WERI-Rb-1 (cell line): ENCODE results near the gene FHOD3.

ENCODE experiments used
- DNase-seq: peaks from one replicate; pipeline ENCODE4 v3.0.0-alpha.2; 2020
- H3K27ac ChIP-seq: fragments of 250-450 bp; sonication (Bioruptor Pico); 2 replicates; pipeline ENCODE4 v1.5.1; 2020; ENCODE audit warnings: mild to moderate bottlenecking, moderate library complexity
- H3K27me3 ChIP-seq: fragments of 250-450 bp; sonication (Bioruptor Pico); 2 replicates; pipeline ENCODE4 v1.5.1; 2021; ENCODE audit warnings: mild to moderate bottlenecking, low read depth, moderate library complexity; ENCODE audit not compliant: insufficient read depth, severe bottlenecking
- H3K36me3 ChIP-seq: fragments of 250-450 bp; sonication (Bioruptor Pico); 2 replicates; pipeline ENCODE4 v1.5.1; 2020; ENCODE audit warnings: mild to moderate bottlenecking, moderate library complexity
- H3K4me3 ChIP-seq: 2 replicates; pipeline ENCODE4 v1.5.1; 2011; ENCODE audit warnings: low read depth, mild to moderate bottlenecking, control low read depth, low read length
- H3K9me3 ChIP-seq: fragments of 250-450 bp; sonication (Bioruptor Pico); 2 replicates; pipeline ENCODE4 v1.5.1; 2021; ENCODE audit warnings: mild to moderate bottlenecking, moderate library complexity; ENCODE audit not compliant: severe bottlenecking
- TF ChIP-seq, protein P1 (sequence below): IDR thresholded peaks from 2 replicates; pipeline ENCODE4 v1.5.1; 2011; ENCODE audit warnings: low read depth, mild to moderate bottlenecking, control low read depth, inconsistent platforms, low read length

The FHOD3 gene

DNA sequence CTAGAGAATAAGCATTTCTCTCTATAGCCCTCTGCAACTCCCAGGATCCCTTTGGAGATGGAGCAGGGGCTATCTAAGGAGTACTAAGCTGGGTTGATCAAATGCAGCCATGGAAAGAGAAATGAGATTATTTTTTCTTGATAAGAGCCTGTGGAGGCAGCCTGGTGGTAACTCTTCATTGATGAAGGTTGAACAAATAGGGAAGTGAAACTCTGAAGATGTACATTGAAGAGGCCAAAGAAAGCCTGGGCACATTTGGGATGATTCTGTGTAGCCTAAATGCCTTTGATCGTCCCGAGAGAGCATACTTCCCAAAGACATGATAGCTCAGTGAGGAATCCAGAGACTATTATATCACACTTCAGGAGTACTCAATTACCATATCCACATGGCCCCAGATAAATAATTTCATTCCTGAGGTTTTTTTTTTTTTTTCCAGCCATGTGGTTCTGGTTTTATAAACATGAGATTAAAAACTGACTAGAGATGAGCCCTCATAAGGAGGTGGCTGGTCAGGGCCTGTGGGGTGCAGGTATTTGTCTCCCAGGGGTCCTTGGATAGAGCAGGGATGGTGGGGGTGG is 338.8 kb downstream of the FHOD3 start:
- Histone ChIP-seq H3K9me3 (no peaks in the 10 kb centered on the region), H3K36me3 (no peaks in the 10 kb centered on the region), H3K27me3 (no peaks in the 10 kb centered on the region), H3K27ac (no peak overlapping the region), H3K4me3 (no peak overlapping the region)
- no peak for DNase-seq
- TF ChIP-seq, protein P1, sequence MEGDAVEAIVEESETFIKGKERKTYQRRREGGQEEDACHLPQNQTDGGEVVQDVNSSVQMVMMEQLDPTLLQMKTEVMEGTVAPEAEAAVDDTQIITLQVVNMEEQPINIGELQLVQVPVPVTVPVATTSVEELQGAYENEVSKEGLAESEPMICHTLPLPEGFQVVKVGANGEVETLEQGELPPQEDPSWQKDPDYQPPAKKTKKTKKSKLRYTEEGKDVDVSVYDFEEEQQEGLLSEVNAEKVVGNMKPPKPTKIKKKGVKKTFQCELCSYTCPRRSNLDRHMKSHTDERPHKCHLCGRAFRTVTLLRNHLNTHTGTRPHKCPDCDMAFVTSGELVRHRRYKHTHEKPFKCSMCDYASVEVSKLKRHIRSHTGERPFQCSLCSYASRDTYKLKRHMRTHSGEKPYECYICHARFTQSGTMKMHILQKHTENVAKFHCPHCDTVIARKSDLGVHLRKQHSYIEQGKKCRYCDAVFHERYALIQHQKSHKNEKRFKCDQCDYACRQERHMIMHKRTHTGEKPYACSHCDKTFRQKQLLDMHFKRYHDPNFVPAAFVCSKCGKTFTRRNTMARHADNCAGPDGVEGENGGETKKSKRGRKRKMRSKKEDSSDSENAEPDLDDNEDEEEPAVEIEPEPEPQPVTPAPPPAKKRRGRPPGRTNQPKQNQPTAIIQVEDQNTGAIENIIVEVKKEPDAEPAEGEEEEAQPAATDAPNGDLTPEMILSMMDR: no peak

DNA sequence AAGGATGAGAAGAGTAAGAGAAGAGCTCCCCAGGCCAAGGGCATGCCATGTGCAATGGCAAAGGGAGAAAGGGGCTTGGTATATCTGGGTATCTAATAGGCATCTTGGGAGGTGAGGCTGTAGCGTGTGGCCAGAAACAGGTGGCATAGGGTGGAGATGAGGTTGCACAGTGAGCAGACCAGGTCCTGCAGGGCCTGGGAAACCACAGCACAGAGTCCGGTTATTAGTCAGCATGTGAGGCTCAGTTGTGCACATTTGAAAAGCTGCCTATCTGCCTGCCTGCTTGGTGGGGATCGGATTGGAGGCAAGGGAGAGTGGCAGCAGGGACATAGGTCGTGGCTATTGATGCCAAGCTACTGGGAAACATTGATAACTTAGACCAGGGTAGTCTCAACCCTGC is 340.7 kb downstream of the FHOD3 start:
- H3K36me3 ChIP-seq: no peaks in the 10 kb centered on the region
- DNase-seq: no peak
- H3K4me3 ChIP-seq: no peak overlapping the region
- no peak overlapping the region for H3K27ac ChIP-seq
- no peaks in the 10 kb centered on the region for H3K27me3 ChIP-seq
- TF ChIP-seq, protein P1: no peak
- no peaks in the 10 kb centered on the region for H3K9me3 ChIP-seq

DNA sequence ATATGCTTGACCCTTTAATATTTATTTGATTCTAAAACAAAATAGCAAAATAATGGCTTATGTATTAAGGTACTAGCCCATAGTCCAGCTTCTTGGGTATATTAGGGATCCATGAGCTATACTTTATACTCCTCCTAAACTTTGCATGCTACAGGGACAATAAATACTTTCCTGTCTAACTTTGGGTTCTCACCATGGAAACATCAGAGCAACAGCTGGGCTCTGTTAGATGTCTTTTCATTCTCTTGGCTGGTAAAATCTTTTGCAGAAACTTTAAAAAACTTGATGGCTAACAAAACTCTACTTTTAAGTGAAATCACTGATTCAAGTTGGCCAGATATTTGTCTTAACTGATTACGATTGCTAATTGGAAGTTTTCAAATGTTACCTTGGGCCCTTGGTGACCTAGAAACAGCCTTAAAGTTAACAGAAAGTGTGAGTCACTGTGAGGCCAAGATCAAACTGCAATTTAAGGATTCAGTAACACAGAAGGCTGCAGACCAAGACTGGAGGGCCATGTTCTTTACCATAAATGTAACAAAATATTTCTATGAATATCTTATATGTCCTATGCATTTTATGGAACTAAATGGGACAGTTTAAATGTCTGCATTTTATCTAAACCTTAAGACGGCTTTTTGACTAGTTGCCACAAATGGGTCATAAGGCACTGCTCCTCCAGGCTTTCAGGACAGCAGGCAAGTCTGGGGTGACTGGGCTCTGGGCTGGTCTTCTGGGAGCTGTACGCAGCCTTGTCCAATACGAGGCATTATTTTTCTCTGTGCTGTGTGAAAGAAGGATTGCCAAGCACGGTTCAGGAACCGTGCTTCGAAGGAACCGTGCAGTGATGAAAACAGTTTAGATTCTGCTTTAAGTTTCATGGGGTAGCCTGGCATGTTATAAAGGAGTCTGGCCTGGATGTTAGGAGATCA is 342.8 kb downstream of the FHOD3 start:
- Histone ChIP-seq H3K9me3 (no peaks in the 10 kb centered on the region), H3K27ac (no peak overlapping the region), H3K27me3 (no peaks in the 10 kb centered on the region), H3K36me3 (no peaks in the 10 kb centered on the region), H3K4me3 (no peak overlapping the region)
- DNase-seq: no peak
- TF ChIP-seq, protein P1: no peak

DNA sequence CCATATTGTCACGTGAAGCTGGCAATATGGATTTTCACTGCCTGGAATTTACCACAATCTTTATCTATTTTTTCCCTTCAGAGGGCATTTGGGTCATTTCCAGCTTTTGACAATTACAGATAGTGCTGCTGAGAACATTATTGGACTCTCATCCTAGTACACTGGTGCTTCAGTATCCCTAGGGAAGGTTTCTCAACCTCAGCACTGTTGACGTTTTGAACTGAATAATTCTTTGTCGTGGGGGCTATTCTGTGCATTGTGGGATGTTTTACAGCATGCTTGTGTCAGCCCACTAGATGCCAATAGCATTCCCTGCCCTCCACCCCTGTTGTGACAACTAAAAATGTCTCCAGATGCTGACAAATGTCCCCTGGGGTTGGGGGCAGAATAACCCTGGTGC is 345.5 kb downstream of the FHOD3 start:
- Histone ChIP-seq H3K27ac (no peak overlapping the region), H3K9me3 (no peaks in the 10 kb centered on the region), H3K4me3 (no peak overlapping the region), H3K36me3 (no peaks in the 10 kb centered on the region), H3K27me3 (no peaks in the 10 kb centered on the region)
- no peak for DNase-seq
- TF ChIP-seq, protein P1: no peak

DNA sequence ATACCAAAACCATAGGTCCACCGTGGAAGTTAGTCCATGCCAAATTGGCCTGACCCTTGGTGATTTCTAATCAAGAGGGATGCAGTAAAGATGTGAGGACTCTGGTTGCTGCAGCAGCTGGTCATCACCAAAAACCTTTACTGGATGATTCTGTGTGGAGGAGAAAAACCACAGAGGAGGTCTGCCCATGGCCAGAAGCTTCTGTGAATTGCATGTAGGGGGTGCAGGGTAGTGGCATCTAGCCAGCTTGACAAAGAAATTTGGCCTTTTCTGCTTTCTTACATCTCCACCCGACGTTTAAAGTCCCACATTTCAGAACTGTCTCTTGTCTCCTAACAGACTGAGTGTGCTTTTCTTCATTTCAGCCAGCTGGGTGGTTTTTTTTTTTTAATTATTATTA is 351.3 kb downstream of the FHOD3 start:
- H3K4me3 ChIP-seq: no peak overlapping the region
- no peak for DNase-seq
- no peak overlapping the region for H3K27ac ChIP-seq
- no peaks in the 10 kb centered on the region for H3K9me3 ChIP-seq
- no peaks in the 10 kb centered on the region for H3K27me3 ChIP-seq
- TF ChIP-seq, protein P1: no peak
- H3K36me3 ChIP-seq: no peaks in the 10 kb centered on the region
